ENCODE results near the gene TRIM29.

DNA sequence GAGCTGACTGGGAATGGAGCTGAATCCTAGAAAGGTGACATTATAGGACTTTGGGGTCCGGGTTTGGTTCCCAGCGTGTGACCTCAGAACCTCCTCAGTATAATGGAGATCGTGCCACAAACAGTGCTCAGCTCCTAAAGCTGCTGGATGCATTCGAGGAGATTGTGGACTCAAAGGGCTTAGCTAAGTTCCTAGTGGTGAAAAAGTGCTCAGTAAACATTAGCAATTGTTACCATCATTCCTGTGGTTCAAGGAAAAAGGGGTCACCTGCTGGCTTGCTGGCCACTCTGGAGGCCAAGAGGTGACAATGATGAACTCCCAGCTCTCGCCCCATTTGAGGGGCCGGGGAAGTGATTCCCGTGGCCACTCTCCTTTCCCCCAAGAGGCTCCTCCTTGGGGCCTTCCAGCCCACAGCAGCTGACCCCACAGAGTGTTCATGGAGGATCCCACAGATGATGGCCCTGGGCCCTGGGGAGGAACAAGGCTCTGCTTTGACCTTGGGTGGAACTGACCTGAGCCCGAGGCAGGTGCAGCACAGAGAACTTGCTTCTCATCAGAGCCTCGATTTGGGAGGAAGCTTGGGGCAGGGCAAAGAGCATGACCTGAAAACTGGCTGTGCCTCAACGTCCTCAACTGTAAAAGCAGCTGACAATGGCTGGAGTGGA lies 40.1 kb downstream of the TRIM29 start:
- TF ChIP-seq, protein P1, sequence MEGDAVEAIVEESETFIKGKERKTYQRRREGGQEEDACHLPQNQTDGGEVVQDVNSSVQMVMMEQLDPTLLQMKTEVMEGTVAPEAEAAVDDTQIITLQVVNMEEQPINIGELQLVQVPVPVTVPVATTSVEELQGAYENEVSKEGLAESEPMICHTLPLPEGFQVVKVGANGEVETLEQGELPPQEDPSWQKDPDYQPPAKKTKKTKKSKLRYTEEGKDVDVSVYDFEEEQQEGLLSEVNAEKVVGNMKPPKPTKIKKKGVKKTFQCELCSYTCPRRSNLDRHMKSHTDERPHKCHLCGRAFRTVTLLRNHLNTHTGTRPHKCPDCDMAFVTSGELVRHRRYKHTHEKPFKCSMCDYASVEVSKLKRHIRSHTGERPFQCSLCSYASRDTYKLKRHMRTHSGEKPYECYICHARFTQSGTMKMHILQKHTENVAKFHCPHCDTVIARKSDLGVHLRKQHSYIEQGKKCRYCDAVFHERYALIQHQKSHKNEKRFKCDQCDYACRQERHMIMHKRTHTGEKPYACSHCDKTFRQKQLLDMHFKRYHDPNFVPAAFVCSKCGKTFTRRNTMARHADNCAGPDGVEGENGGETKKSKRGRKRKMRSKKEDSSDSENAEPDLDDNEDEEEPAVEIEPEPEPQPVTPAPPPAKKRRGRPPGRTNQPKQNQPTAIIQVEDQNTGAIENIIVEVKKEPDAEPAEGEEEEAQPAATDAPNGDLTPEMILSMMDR (conservative IDR thresholded peaks at IDR 0.05; ENCODE audit: low read depth, low read length), result no peak
- TF ChIP-seq EZH2phosphoT487 (IDR thresholded peaks at IDR 0.05; ENCODE audit: borderline replicate concordance, low read length), result no peak

Measured in PC-3 (cell line).